Measurements from ENCODE around the gene MAN2B2.

MAN2B2 gene

GRCh38 chr4:6601661-6602250, 26.8 kb downstream of the MAN2B2 start:
- peaks cover 11% of the 10 kb centered on the region for H3K9me3 ChIP-seq
- peak overlapping the region; percentile 73 for H3K27ac ChIP-seq
- H3K27me3 ChIP-seq, result no peaks in the 10 kb centered on the region
- H3K4me1 ChIP-seq, result peaks cover 84% of the 10 kb centered on the region
- H3K9ac ChIP-seq, result peak overlapping the region; percentile 51; the same call in 1 of the 2 replicates
- H3K36me3 ChIP-seq, result peaks cover 30% of the 10 kb centered on the region
- no peak; the same call in 1 of the 2 replicates for TF ChIP-seq Cebpa-rat (IDR thresholded peaks at IDR 0.05)
- peak overlapping the region; percentile 86 for H3K4me2 ChIP-seq
- no peaks in the 10 kb centered on the region for H4K20me1 ChIP-seq
- no peak overlapping the region; the same call in 1 of the 2 replicates for H3K4me3 ChIP-seq

DNA sequence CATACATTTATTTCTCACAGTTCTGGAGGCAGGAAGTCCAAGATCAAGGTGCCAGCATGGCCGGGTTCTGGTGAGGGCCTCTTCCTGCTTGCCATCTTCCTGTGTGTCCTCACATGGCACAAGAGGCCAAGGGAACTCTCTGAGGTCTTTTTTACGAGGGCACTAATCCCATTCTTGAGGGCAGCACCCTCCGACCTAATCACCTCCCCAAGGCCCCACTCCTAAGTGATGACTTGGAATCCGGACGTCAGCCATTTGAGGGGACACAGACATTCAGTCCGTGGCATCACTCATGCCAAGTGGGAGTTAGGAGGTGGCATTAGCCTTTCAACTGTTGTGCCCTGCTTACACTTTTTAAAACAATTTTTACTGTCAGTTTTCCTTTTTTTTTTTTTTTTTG, 27.3 kb downstream of the MAN2B2 start:
- H3K27ac ChIP-seq, result peak overlapping the region; percentile 73
- peaks cover 79% of the 10 kb centered on the region for H3K4me1 ChIP-seq
- peaks cover 36% of the 10 kb centered on the region for H3K36me3 ChIP-seq
- H3K4me2 ChIP-seq, result peak overlapping the region; percentile 86
- H3K9ac ChIP-seq, result peak overlapping the region; percentile 40; the same call in 1 of the 2 replicates
- H3K27me3 ChIP-seq, result no peaks in the 10 kb centered on the region
- no peaks in the 10 kb centered on the region for H4K20me1 ChIP-seq
- H3K9me3 ChIP-seq, result peaks cover 11% of the 10 kb centered on the region
- no peak for TF ChIP-seq Cebpa-rat (IDR thresholded peaks at IDR 0.05)
- no peak overlapping the region for H3K4me3 ChIP-seq

DNA sequence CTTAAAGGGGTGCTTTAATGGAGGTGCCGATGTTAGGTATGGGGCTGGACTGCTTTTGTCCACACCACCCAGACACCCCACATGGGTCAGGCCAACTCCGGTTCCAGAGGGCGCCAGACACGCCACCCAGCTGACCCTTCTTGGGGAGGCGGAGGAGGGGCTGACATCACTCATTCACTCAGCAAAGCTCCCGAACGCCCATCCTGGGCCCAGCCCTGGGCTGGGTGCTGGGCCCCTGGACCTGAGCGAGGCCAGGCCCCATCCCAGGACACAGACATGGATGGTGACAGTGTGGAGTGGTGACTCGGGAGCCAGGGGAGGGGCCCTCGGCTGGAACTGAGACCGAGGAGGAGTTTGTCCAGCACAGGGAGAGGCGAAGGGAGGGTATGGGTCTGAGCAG, 28.1 kb downstream of the MAN2B2 start:
- Histone ChIP-seq H3K27ac (peak overlapping the region; percentile 63), H3K4me2 (peak overlapping the region; percentile 86), H4K20me1 (no peaks in the 10 kb centered on the region), H3K9ac (no peak overlapping the region), H3K9me3 (peaks cover 11% of the 10 kb centered on the region), H3K27me3 (no peaks in the 10 kb centered on the region), H3K4me1 (peaks cover 76% of the 10 kb centered on the region), H3K36me3 (peaks cover 40% of the 10 kb centered on the region), H3K4me3 (no peak overlapping the region)
- no peak for TF ChIP-seq Cebpa-rat (IDR thresholded peaks at IDR 0.05)

DNA sequence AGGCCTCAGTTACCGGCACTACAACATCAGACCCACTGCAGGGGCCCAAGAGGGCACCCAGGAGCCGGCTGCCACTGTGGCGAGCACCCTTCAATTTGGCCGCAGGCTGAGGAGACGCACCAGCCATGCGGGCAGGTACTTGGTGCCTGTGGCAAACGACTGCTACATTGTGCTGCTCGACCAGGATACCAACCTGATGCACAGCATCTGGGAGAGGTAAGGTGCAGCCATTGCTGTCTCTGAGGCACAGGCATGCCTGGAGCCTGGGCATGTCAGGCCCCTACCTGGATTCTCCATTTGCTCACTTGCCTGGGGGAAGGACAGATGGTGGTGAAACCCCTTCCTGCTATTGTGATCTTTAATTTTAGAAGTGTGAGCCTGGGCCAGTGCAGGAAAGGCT, 30.1 kb downstream of the MAN2B2 start:
- Histone ChIP-seq H3K4me1 (peaks cover 68% of the 10 kb centered on the region), H3K4me2 (peak overlapping the region; percentile 86; the same call in 1 of the 2 replicates), H3K36me3 (peaks cover 57% of the 10 kb centered on the region)

GRCh38 chr4:6605605-6606004, 30.6 kb downstream of the MAN2B2 start:
- H3K27me3 ChIP-seq, result no peaks in the 10 kb centered on the region

More for the DNA sequence above, 30.1 kb downstream of the MAN2B2 start:
- TF ChIP-seq Cebpa-rat (IDR thresholded peaks at IDR 0.05), result no peak
- no peaks in the 10 kb centered on the region for H3K27me3 ChIP-seq
- peaks cover 11% of the 10 kb centered on the region for H3K9me3 ChIP-seq
- H3K27ac ChIP-seq, result no peak overlapping the region
- no peak overlapping the region for H3K9ac ChIP-seq
- no peaks in the 10 kb centered on the region for H4K20me1 ChIP-seq
- H3K4me3 ChIP-seq, result no peak overlapping the region

DNA sequence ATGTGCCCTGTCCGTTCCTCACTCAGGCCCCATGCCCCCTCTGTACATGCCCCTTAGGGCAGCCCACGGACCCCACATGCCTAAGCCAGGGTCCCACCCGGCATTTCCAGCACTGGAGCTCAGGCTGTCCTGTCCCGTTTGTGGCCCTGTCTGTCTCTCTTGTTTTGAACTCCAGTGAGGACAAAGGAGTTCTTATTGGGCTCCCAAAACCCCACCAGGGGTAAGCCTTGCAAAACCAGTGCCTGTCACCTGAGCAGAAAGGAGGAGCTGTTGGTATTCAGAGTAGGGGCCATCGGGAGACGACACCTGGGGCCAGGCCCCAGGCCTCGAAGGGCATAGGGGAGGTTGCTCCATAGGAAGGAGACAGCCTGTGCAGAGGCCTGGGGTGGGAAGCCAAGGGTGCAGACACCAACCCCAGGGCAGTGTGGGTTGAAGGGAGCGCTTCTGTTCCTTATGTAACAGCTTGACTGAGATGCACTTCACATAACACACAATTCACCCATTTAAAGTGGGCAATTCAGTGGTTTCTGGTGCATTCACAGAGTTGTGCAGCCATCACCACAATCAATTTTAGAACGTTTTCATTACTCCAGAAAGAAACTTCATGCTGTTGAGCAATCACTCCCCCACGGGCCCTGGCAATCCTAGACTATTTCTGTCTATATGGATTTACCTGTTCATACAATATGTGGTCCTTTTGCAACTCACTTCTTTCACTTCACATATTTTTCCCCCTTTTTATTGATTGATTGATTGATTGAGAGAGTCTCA, 31.7 kb downstream of the MAN2B2 start:
- peaks cover 73% of the 10 kb centered on the region for H3K36me3 ChIP-seq
- H3K4me1 ChIP-seq, result peaks cover 60% of the 10 kb centered on the region
- no peak overlapping the region for H3K27ac ChIP-seq
- no peaks in the 10 kb centered on the region for H4K20me1 ChIP-seq
- no peak overlapping the region for H3K9ac ChIP-seq
- no peak overlapping the region for H3K4me3 ChIP-seq
- H3K4me2 ChIP-seq, result no peak overlapping the region
- TF ChIP-seq Cebpa-rat (IDR thresholded peaks at IDR 0.05), result no peak
- peaks cover 11% of the 10 kb centered on the region for H3K9me3 ChIP-seq
- H3K27me3 ChIP-seq, result no peaks in the 10 kb centered on the region

More at GRCh38 chr4:6605605-6606004, 30.6 kb downstream of the MAN2B2 start:
- peaks cover 11% of the 10 kb centered on the region for H3K9me3 ChIP-seq
- H3K36me3 ChIP-seq, result peaks cover 62% of the 10 kb centered on the region
- TF ChIP-seq Cebpa-rat (IDR thresholded peaks at IDR 0.05), result no peak
- H3K4me2 ChIP-seq, result no peak overlapping the region
- H4K20me1 ChIP-seq, result no peaks in the 10 kb centered on the region
- H3K9ac ChIP-seq, result no peak overlapping the region
- H3K27ac ChIP-seq, result no peak overlapping the region
- peaks cover 64% of the 10 kb centered on the region for H3K4me1 ChIP-seq
- no peak overlapping the region for H3K4me3 ChIP-seq

- Histone ChIP-seq H3K36me3 (peaks cover 73% of the 10 kb centered on the region), H3K4me1 (peaks cover 60% of the 10 kb centered on the region), H3K27me3 (no peaks in the 10 kb centered on the region), H3K27ac (no peak overlapping the region), H3K4me2 (no peak overlapping the region), H3K9ac (no peak overlapping the region), H4K20me1 (no peaks in the 10 kb centered on the region), H3K9me3 (peaks cover 11% of the 10 kb centered on the region), H3K4me3 (no peak overlapping the region)
- no peak for TF ChIP-seq Cebpa-rat (IDR thresholded peaks at IDR 0.05)
Measured at GRCh38 chr4:6607368-6608055, 32.5 kb downstream of the MAN2B2 start.

GRCh38 chr4:6608758-6609414, 33.9 kb downstream of the MAN2B2 start:
- Histone ChIP-seq H3K9me3 (peaks cover 11% of the 10 kb centered on the region), H3K4me2 (no peak overlapping the region), H3K9ac (no peak overlapping the region), H3K27ac (no peak overlapping the region), H3K27me3 (no peaks in the 10 kb centered on the region), H3K36me3 (peaks cover 68% of the 10 kb centered on the region), H4K20me1 (no peaks in the 10 kb centered on the region), H3K4me1 (peaks cover 55% of the 10 kb centered on the region), H3K4me3 (no peak overlapping the region)
- no peak for TF ChIP-seq Cebpa-rat (IDR thresholded peaks at IDR 0.05)

GRCh38 chr4:6609415-6610079, 34.6 kb downstream of the MAN2B2 start:
- no peaks in the 10 kb centered on the region for H4K20me1 ChIP-seq
- no peak overlapping the region for H3K9ac ChIP-seq
- H3K4me2 ChIP-seq, result no peak overlapping the region
- H3K9me3 ChIP-seq, result peaks cover 11% of the 10 kb centered on the region
- H3K36me3 ChIP-seq, result peaks cover 74% of the 10 kb centered on the region
- H3K4me1 ChIP-seq, result peaks cover 48% of the 10 kb centered on the region
- no peak for TF ChIP-seq Cebpa-rat (IDR thresholded peaks at IDR 0.05)
- no peak overlapping the region for H3K4me3 ChIP-seq
- H3K27me3 ChIP-seq, result no peaks in the 10 kb centered on the region
- H3K27ac ChIP-seq, result no peak overlapping the region
